Tibial nerve (tissue), 4 donors: ENCODE results near the gene TRERF1. TPM values are rescaled to one million over a fixed set of nuclear protein-coding genes. Genes with fewer than 3 reads are reported as not detected.

Experiments
- DNase-seq, 2 donors: peaks; one replicate each; pipeline ENCODE4 v3.0.0-alpha.2; 2019; ENCODE audit warnings: low spot score in 2 of 2
- H3K27ac ChIP-seq, 4 donors: fragments of 200-600 bp; sonication (generic) in 3 of 4; one replicate each; pipeline ENCODE4 v1.5.1; 2017 to 2019; ENCODE audit warnings: mild to moderate bottlenecking in 1 of 4
- H3K27me3 ChIP-seq, 2 donors: fragments of 200-600 bp; sonication (generic) in 1 of 2; one replicate each; pipeline versions ENCODE4 v1.5.1 to v1.6.0; 2017 to 2019
- H3K36me3 ChIP-seq, 3 donors: fragments of 200-600 bp; sonication (generic); one replicate each; pipeline ENCODE4 v1.5.1; 2018 to 2019
- H3K4me1 ChIP-seq, 4 donors: fragments of 200-600 bp; sonication (generic) in 3 of 4; one replicate each; pipeline ENCODE4 v1.5.1; 2017 to 2019
- H3K4me3 ChIP-seq, 4 donors: fragments of 200-600 bp; sonication (generic) in 3 of 4; one replicate each; pipeline ENCODE4 v1.5.1; 2017 to 2019; ENCODE audit warnings: mild to moderate bottlenecking in 1 of 4, moderate library complexity in 1 of 4
- H3K9me3 ChIP-seq, 4 donors: fragments of 200-600 bp; sonication (generic) in 3 of 4; one replicate each; pipeline ENCODE4 v1.5.1; 2017 to 2019
- EP300 ChIP-seq, 2 donors: sonication (generic); formaldehyde crosslinking; IDR thresholded peaks; one replicate each; pipeline ENCODE4 v1.6.1; 2017; ENCODE audit warnings: antibody characterized with exemption in 2 of 2, mild to moderate bottlenecking in 1 of 2
- POLR2A ChIP-seq, 2 donors: fragments of 450-650 bp; IDR thresholded peaks; one replicate each; pipeline ENCODE4 v1.6.1; 2017; ENCODE audit warnings: antibody characterized with exemption in 2 of 2, mild to moderate bottlenecking in 2 of 2, moderate library complexity in 2 of 2
- WGBS, 2 donors: methylation state at CpG; one replicate each; pipeline ENCODE4 v1.1.5; 2018; 5-methylcytosine and 5-hydroxymethylcytosine counted together
- total RNA-seq, 4 donors: library from RNA; depleted of rRNA; stranded (reverse); fragments of >200 nt; gene quantifications; one replicate each; pipeline ENCODE4 v1.1.0, GENCODE V29; 2016
- TF ChIP-seq, protein P1 (sequence below), 5 experiments: fragments of 200-600 bp in 3 of 5; fragments of 450-650 bp in 2 of 5; sonication (generic) in 3 of 5; IDR thresholded peaks; one replicate each; pipeline ENCODE4 v1.5.1; 2016 to 2019; ENCODE audit warnings: antibody characterized with exemption in 5 of 5, mild to moderate bottlenecking in 3 of 5, moderate library complexity in 2 of 5

The TRERF1 gene
- total RNA-seq, 4 donors from 2014 or later: 4.2 to 7.2 (median 4.9) TPM

DNA sequence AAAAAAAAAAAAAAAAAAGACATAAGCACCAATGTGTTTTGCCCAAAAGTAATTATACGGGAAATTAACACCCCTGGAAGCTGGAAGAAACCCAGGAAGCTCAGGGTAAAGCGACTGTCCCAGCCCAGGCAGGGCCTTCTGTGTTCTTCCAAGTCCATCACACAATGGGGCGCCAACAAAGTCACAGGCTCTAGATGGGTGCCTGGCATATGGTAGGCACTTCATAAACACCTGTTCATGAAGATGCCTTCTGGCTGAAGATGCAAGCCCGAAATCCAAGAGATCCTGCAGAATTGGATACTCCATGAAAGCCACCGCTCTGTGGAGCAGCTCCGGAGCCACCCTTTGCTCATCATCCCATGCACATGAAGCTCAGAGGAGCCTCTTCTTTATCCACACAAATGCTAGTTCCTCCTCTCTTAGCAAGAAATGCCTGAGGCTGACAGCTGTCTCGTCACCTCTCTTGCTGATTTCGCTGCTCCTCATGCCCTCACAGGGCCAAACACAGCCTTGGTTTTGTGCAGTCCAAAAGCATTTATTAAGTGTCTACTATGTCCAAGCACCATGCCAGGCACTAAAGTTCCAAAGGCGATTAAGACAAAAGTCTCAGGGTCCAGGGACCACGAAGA lies 76.6 kb downstream of the TRERF1 start:
- H3K36me3 ChIP-seq: no peaks in the 10 kb centered on the region
- no peaks in the 10 kb centered on the region for H3K4me1 ChIP-seq
- no peak overlapping the region for H3K27ac ChIP-seq
- TF ChIP-seq EP300 (IDR thresholded peaks at IDR 0.05) (no peak), POLR2A (IDR thresholded peaks at IDR 0.05) (no peak)
- TF ChIP-seq, protein P1, sequence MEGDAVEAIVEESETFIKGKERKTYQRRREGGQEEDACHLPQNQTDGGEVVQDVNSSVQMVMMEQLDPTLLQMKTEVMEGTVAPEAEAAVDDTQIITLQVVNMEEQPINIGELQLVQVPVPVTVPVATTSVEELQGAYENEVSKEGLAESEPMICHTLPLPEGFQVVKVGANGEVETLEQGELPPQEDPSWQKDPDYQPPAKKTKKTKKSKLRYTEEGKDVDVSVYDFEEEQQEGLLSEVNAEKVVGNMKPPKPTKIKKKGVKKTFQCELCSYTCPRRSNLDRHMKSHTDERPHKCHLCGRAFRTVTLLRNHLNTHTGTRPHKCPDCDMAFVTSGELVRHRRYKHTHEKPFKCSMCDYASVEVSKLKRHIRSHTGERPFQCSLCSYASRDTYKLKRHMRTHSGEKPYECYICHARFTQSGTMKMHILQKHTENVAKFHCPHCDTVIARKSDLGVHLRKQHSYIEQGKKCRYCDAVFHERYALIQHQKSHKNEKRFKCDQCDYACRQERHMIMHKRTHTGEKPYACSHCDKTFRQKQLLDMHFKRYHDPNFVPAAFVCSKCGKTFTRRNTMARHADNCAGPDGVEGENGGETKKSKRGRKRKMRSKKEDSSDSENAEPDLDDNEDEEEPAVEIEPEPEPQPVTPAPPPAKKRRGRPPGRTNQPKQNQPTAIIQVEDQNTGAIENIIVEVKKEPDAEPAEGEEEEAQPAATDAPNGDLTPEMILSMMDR (IDR thresholded peaks at IDR 0.05): no peak
- no peak overlapping the region for H3K4me3 ChIP-seq
- H3K9me3 ChIP-seq: no peaks in the 10 kb centered on the region
- WGBS, 2 donors: 95 to 96% methylated on average over 10 of the region's 10 CpGs
- no peaks in the 10 kb centered on the region for H3K27me3 ChIP-seq
- no peak for DNase-seq

DNA sequence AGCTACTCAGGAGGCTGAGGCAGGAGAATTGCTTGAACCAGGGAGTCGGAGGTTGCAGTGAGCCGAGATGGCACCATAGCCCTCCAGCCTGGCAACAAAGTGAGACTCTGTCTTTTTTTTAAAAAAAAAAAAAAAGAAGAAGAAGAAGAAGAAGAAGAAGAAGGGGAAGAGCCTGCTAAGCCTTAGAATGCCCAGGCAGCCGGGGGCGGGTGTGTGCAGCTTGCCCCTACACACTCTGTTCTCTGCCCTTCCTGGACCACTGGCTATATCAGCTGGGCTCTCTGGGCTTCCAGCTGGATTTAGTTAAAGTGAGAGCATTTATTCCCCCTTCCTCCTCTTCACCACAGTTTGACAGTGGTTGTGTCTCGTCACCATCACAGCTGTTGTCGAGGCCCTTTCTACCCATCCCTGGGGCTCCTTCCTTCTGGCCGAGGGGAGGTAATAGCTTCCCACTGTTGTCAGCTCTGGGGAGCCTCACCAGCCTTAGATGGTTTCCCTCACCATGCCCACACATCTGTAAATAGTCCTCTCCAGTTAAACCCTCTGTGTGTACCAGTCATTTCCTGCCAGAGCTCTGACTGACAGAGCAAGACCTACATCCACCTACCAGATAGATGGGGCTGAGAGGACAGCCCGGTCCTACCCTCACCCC lies 77.6 kb downstream of the TRERF1 start:
- 79 to 84% methylated on average over 8 of the region's 8 CpGs for WGBS, 2 donors
- Histone ChIP-seq H3K27ac (no peak overlapping the region), H3K4me1 (peaks cover 0 to 4% (median 0%) of the 10 kb centered on the region in 4 donors), H3K9me3 (no peaks in the 10 kb centered on the region), H3K4me3 (no peak overlapping the region), H3K27me3 (no peaks in the 10 kb centered on the region), H3K36me3 (no peaks in the 10 kb centered on the region)
- no peak for DNase-seq
- no peak for TF ChIP-seq POLR2A (IDR thresholded peaks at IDR 0.05)
- TF ChIP-seq EP300 (IDR thresholded peaks at IDR 0.05): no peak
- TF ChIP-seq, protein P1 (IDR thresholded peaks at IDR 0.05): no peak

DNA sequence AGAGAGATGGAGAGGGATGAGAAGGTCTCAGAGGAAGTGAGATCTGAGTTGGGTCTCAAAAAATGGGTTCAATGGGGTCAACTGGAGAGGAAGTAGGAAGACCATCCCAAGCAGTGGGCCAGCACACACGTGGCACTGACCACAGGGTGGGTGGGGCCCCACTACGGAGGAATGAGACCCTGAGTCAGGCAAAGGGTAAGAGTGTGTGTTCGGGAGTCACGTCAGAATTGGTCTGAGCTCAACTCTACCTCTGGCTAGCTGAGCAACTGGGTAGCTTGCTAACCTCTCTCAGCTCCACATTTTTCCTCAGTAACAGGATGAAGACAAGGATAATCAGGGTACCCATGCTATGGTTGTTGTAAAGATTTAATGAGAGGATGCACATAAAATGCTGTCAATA lies 79.0 kb downstream of the TRERF1 start:
- WGBS, 2 donors: 63 to 69% methylated on average over 4 of the region's 4 CpGs
- Histone ChIP-seq H3K4me1 (peaks cover 0 to 12% (median 0%) of the 10 kb centered on the region in 4 donors), H3K27me3 (no peaks in the 10 kb centered on the region), H3K4me3 (no peak overlapping the region), H3K27ac (no peak overlapping the region), H3K36me3 (no peaks in the 10 kb centered on the region), H3K9me3 (no peaks in the 10 kb centered on the region)
- DNase-seq: no peak
- no peak for TF ChIP-seq EP300 (IDR thresholded peaks at IDR 0.05)
- TF ChIP-seq, protein P1 (IDR thresholded peaks at IDR 0.05): no peak
- TF ChIP-seq POLR2A (IDR thresholded peaks at IDR 0.05): no peak

DNA sequence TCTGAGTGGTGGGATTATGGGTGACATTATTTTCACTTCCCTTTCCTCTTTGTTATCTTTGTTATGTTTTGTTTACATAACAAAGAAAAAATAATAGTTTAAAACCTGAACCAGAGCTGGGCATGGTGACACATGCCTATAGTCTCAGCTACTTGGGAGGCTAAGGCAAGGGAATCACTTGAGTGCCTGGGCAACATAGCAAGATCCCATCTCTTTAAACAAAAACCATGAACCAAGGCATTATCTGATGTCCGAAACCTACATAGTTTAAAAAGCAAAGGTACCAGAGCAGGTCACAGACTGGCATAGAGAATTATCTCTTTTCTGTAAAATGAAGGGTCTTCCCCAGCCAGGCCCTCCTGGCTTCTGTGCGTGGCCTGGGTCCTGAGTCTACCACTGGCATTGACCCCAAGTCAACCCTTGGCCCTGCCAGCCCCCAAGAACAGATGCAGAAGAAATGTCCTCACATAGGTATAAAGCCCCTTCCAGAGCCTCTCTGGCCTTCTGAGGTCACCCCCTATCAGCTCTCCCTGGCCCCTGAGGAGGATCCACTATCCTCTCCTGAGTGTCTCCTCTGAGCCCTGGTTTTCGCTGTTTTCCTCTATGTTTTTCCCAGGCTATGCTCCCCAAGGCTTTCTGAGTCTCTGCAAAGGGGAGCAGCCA lies 81.3 kb downstream of the TRERF1 start:
- Histone ChIP-seq H3K27ac (no peak overlapping the region), H3K36me3 (no peaks in the 10 kb centered on the region), H3K9me3 (no peaks in the 10 kb centered on the region), H3K4me1 (peaks cover 0 to 19% (median 2%) of the 10 kb centered on the region in 4 donors), H3K4me3 (no peak overlapping the region), H3K27me3 (no peaks in the 10 kb centered on the region)
- TF ChIP-seq, protein P1 (IDR thresholded peaks at IDR 0.05): no peak
- TF ChIP-seq EP300 (IDR thresholded peaks at IDR 0.05): no peak
- TF ChIP-seq POLR2A (IDR thresholded peaks at IDR 0.05): no peak
- DNase-seq: no peak
- 93 to 96% methylated on average over 3 of the region's 3 CpGs for WGBS, 2 donors

DNA sequence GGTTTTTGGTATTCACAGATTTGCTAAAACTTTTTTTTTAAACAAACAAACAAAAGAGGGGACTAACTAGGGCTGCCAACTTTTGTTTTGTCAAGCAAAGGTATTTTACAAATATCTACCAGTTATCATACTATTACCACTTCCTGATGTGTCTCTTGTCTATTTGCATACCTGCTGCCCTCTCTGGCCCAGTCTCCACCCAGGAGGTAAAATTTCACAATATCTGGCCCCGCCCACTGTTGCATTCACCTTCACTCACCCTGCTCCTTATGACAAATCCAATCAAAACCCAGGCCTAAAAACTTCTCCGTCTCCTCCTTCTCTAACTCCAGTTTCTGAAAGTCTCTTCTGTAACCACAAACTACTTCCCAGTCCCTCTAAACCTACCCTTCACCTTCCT lies 82.2 kb downstream of the TRERF1 start:
- peaks cover 0 to 19% (median 2%) of the 10 kb centered on the region in 4 donors for H3K4me1 ChIP-seq
- H3K27me3 ChIP-seq: no peaks in the 10 kb centered on the region
- WGBS, 2 donors: 93 to 94% methylated on average over 2 of the region's 2 CpGs
- TF ChIP-seq EP300 (IDR thresholded peaks at IDR 0.05) (no peak), POLR2A (IDR thresholded peaks at IDR 0.05) (no peak)
- TF ChIP-seq, protein P1 (IDR thresholded peaks at IDR 0.05): no peak
- H3K36me3 ChIP-seq: no peaks in the 10 kb centered on the region
- no peak overlapping the region for H3K4me3 ChIP-seq
- H3K9me3 ChIP-seq: no peaks in the 10 kb centered on the region
- no peak overlapping the region for H3K27ac ChIP-seq
- no peak for DNase-seq
